EL (cell line): ENCODE results near the gene NR1H3.
"Not testable (repeated sequence)": the region's sequence is repeated elsewhere in the genome, so short reads cannot be mapped to it uniquely, and the experiment has no call there.

Experiments used
- DNase-seq: peaks from one replicate; pipeline ENCODE4 v3.0.0-alpha.2; 2016

NR1H3 gene

DNA sequence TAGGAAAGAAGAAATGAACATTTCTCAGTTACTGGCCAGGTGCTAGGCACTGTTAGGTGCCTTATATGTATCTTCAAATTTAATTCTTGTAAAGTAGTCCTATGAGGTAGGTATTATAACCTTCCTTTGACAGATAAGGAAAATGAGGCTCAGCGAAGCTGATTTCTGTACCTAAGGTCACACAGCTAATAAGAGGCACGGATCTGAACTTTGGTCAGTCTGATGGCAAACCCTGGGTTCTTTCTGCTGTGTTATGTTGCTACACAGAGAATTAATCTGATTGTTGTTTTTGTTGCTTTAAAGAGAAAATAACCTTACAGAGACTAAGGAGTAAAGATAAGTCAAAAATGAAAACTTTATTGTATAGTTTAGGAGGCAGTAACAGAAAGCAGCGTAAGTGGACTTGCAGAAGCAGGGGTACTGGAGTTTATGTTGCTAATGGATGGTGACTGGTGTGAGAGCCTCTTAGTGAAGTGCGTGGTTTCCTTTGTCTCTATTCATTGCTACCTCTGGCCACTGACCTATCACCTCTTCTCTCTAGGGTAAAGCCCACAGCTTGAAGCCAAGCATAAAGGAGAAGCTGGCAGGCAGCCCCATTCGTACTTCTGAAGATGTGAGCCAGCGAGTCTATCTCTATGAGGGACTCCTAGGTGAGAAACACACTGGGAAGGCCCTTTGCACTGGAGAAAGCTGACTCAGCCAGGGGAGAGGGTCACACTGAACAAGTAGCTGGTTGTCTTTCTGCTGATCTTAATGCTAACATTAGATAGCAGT is 50.4 kb downstream of the NR1H3 start:
- DNase-seq, result no peak

- peak; percentile 67 for DNase-seq
These were observed 57.2 kb downstream of the NR1H3 start for GRCh38 chr11:47314992-47315391.

- DNase-seq, result not testable (repeated sequence)
These were observed 58.7 kb downstream of the NR1H3 start for GRCh38 chr11:47316501-47316900.

DNA sequence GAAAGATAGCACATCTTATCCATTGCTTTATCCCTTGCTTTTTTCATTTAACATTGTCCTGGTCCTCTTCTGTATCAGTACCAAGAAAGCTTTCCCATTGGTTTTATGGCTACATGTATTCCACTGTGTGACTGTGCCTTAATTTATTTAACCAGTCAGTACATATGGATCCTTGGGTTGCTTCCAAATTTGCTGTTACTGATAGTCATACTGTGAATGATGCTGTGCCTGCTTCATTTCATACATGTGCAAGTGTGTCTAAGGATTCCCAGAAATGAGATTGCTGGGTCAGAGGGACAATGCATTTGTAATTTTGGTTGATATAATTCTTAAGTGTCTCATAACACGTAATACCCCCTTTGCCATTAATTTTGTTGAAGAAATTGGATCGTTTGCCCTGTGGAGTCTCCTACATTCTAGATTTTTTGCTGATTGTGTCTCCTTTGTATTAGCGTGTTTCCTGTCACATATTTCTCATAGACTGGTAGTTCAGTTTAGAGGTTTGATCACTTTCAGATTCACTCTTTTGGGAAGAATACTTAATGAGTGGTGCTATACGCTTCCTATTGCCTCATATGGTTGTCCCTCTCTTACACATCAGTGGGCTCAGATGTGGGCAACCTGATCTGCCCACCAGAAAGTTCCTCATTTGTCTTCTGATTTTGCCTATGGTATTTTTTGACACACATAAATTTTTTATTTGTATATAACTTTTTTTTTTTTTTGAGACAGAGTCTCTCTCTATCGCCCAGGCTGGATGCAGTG is 59.5 kb downstream of the NR1H3 start:
- DNase-seq, result no peak

DNA sequence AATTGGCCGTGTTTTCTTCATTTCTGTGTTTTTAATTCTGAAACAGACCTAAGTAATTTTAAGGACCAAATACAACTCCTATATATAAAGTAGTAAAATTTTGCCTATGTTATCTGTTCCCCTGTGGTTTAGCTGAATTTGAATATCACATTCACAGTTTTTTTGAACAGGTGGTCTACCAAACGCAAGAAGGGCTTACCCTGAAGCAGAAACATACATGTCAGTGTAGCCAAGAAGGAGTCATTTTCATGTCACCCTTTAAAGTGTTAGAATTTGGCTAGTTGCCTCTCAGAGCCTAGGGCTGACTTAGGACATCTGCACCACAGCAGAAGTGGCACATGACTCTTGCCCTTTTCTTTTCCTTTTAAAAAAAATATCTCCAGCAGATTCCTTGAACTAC is 60.4 kb downstream of the NR1H3 start:
- no peak for DNase-seq
